ENCODE data around the gene MACROH2A1.

MACROH2A1 gene

DNA sequence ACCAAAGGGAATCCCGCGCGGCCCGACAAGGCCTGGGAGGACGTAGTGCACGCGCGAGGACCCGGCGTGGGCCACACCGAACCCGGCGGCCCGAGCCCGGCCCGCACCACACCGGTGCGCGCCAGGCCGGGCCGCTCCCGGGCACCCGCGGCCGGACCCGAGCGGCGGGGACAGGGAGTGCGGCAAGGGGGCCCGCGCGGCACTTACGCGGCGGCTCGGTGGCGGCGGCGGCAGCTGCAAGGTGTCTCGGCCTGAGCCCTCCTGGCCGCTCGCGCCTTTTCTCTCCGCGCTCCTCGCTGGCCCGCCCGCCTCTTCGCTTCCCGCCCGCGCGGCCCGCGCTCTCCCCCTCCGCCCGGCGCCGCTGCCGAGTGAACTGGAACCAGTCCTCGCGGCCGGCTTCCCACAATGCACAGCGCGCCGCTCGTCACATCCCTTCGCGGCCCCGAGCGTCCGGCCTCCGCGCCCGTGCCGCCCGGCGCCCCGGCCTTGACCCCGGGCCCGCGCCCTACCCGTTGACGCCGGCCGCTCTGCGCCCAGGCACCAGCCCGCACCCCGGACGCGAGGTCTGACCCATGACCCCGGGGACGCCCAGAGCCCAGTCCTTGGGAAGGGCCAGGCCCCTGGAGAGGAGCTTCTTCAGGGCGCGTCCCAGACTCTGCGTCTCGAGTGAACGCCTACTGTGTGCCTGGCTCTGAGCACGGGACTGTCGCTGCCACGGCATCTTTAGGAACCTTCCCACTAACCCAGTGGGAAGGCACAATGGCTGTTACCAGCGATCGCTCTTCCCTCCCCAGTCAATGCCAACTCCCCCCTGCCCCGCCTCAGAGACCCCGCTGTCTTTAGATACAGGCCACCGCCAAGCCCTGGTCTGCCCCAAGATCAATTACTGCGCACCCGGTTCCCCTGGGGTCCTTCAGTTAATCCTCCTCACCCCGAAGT lies at the start of gene MACROH2A1:
TSS of gene MACROH2A1 (minus strand) at position 377 of the 939 bp plus-strand sequence. CDS start 10,138 bp downstream, outside the sequence.
- DNase-seq: peak; percentile 91

- DNase-seq: no peak
Measured at GRCh38 chr5:135448071-135448739, 49.2 kb upstream of the MACROH2A1 start.

DNA sequence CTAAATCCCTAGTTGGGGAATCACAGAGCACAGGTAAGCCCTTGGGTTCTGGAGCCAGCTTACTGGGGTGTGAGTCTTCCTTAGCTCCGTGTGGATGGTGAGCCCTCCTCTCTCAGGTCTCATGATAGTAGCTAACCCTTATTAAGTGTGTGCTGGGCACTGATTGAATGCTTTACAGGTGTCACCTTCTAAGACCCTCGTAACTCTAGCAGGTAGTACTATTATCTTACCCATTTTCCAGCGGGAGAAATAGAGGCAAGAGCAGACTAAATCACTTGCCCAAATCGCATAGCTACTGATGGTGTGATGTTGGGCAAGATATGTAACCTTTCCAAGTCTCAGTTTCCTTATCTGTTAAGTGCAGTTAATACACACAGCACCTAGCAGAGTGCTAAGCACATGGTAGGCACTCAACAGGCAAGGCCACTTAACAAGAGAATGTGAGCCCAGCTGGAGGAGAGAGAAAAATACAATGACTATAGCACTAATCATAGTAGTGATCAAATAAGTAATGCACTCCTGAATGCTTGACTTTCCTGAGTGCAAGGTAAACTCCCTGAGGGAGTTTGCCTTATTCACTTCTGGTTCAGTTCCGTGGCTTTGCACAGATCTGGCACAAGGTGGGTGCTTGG lies 48.4 kb upstream of the MACROH2A1 start, which contains the start of gene DCANP1:
TSS of gene DCANP1 (minus strand) at position 51 of the 632 bp plus-strand sequence. CDS start 240 bp downstream, outside the sequence.
- no peak for DNase-seq

- DNase-seq: no peak
Measured at GRCh38 chr5:135446615-135447014, 47.6 kb upstream of the MACROH2A1 start.

GRCh38 chr5:135446206-135446605 lies 47.2 kb upstream of the MACROH2A1 start:
- no peak for DNase-seq

- DNase-seq: no peak
Measured at GRCh38 chr5:135445306-135445985, 46.4 kb upstream of the MACROH2A1 start.

GRCh38 chr5:135444881-135445280 lies 45.9 kb upstream of the MACROH2A1 start:
- DNase-seq: no peak

- peak; percentile 48 for DNase-seq
Measured at GRCh38 chr5:135444360-135444759, 45.3 kb upstream of the MACROH2A1 start.

DNA sequence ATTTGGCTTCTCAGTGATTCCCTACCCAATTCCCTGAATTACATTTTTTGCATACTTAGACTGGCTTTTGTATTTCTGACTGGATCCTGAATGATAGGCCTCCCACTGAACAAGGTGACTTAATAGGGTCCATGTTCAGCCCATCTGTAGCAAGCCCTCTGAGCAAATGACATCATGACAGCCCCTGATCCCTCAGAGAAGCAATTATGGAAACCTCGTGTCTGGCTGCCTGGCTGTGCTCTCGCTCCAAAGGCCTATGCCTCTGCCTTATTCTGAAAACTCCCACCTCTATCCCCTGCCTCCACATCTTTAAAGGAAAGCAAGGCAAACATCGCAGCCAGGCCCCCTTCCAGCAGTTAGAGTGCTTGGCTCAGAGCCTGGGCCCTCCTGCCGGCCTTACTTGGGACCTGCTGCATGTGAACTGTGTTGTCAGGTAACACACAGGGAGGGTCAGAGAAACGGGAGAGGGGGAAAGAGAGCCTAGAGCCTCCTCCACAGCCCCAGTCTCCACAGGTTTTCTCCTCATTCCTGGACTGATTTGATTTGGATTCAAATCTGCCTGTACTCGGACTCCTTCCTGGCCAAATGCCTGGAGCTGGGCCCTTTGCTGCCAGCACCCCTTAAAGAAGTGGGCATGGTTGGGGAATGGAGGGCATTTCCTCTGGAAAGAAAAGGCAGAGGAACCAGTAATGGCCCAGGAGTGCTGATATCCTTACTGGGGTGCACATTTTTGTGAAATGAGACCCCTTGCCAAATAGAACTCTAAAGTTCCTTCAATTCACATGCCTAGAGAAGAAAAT lies 44.3 kb upstream of the MACROH2A1 start:
- DNase-seq: no peak

GRCh38 chr5:135442431-135443160 lies 43.6 kb upstream of the MACROH2A1 start:
- no peak for DNase-seq

DNA sequence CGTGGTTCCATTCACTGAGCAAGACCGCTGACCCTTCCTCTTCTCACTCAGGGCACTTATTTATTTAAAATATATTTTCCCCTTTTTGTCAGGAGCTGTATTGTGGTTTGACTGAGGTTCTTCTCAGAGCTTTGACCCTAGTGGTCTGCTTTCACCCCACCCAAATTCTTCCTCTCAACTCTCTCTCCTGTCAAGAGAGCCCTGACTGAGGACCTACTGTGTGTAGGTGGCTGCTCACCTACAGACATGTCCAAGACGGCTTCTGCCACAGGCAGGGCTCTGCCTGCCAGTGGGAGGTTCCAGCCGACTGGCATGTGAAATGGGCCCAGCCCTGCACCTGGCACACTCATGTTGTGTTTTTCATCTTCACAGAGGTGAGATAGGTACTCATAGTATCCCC lies 42.9 kb upstream of the MACROH2A1 start:
- no peak for DNase-seq

GRCh38 chr5:135441350-135441831 lies 42.4 kb upstream of the MACROH2A1 start:
- DNase-seq: peak; percentile 36

DNA sequence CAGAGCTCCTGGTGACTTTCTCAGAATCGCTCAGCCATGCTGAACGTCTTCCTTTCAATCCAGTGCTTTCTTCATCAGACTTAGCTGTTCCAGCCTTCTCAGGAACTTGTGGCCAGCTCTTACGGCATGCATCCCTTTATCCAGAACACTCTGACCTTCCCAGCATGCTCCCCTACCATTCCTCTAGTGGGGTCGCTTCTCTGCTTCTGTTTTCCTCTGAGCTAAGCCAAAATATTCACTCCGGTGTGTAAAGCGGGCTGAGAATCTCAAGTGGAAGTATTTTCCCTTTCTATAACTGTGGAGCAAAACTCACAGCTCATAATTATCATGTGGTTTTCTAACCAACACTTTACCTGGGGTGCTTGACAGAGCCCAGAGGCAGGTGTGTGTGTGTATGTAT lies 41.9 kb upstream of the MACROH2A1 start:
- no peak for DNase-seq

DNA sequence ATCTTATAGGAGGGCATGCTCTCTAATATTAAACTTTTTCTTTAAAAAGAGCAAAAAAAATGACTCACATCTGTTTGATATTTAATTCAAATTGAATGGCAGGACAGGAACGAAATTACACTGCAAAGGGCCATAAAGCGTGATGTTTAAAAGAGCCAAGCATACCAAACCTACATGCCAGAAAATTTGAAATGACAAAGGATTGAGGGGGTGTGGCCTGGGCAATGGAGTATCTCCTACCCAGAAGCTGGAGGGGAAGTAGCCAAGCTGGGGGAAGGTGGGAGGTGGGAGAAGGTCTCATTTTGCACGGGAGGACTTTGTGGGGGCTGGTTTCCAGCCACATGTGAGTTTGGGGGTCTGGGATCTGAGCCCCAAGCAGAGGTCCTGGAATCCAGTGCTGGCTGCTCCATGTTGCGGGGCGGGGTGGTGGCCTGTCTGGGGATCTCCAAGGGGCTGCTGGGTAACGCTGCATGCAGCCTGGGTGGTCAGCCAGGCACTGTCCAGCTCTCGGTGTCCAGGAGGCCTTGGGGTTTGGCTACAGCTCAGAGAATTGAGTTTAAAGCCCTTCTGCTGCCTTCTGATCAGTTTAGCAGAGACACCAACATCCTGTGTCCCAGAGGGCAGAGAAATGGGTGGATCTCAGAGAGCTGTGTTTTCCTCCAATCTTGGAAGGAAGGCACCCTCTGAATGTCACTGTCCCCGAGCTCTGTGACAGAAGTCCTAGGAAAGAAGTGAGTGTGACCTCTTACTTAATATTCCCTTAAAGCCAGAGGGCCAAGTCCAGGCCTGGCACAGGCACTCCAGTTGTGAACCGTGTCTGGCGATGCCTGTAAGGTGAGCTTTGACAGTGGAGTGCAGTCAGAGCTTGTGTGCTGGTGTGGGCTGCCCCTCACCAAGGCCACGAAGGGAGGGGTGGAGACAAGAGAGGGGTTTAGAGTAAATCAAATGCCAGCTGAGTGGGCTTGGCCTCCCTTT lies 40.5 kb upstream of the MACROH2A1 start:
- DNase-seq: no peak

- DNase-seq: no peak
Measured at GRCh38 chr5:135438636-135439221, 39.7 kb upstream of the MACROH2A1 start.

DNA sequence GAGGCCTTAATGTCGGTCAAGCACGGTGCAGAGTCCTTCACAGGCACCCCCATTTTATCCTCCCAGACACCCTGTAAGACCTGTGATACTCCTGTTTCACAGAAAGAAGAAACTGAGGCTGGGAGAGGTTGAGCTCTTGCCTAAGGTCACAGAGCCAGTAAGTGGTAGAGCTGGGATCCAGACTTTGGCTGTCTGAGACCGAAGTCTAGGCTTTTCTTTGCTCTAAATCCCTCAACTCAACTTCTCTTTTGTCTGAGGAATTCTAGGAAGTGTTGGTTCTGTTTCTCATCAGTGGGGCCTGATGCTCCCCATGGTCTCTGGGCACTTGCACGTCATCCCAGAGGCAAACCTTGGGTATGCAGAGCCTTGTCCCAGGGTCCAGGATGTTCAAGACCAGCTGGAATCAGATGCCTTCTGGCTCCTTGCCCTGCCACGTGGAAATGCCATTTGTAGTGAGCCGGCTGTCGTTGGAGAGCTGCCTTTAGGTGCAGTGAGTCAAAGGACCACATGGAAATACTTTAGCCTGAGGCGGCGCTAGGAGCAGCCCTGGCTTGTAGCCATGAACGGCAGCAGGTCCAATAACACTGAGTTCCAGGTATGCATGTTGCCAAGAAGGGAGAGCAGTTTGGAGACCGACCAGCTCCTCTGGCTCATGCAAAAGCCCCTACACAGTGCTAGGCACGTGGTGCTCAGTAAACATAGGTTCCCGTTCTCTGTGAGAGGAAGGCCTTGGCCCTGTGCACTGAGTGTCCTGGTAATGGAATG lies 38.9 kb upstream of the MACROH2A1 start:
- peak; percentile 33 for DNase-seq

- DNase-seq: peak; percentile 80
Measured at GRCh38 chr5:135437422-135437795, 38.4 kb upstream of the MACROH2A1 start.

DNA sequence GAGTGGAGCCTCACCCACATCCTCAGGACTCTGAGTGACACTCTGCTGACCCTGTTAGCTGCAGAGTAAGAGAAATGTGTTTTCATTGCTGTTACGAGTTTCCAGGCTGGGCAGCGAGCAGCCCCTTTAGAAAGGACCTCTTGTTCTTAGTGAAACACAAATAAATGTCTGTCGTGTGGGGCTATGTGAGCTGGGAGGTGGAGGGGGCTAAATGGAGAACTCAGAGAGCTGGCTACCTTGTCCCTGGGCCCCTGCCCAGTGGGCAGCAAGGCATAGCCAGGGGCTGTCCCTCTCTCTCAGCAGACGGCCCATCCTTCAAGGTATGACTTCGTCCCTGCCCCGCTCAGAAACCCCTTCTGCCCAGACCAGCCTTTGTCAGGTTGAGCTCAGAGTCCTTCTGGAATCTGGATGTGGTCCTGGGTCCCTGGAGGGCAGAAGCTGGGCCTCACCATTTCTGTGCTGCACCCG lies 38.0 kb upstream of the MACROH2A1 start:
- no peak for DNase-seq
